ENCODE measurements around the gene SNAP91.

SNAP91 gene

GRCh38 chr6:83708970-83709747, at the start of gene SNAP91:
SNAP91 (minus strand) TSS chr6:83709101; CDS start chr6:83707927, 1,174 bp downstream.
- DNase-seq: no peak

GRCh38 chr6:83758533-83758932, 49.6 kb upstream of the SNAP91 start:
- no peaks in the 10 kb centered on the region for H3K4me1 ChIP-seq (ENCODE audit: insufficient read depth, low read length)
- no peak overlapping the region for H2AFZ ChIP-seq (ENCODE audit: low read depth, low read length)
- H3K27ac ChIP-seq (ENCODE audit: low read length): no peak overlapping the region
- TF ChIP-seq EZH2 (IDR thresholded peaks at IDR 0.05; ENCODE audit: borderline replicate concordance, low read depth, low read length, severe bottlenecking) (no peak), CTCF (IDR thresholded peaks at IDR 0.05; ENCODE audit: borderline replicate concordance, extremely low read depth, low read length, poor library complexity, severe bottlenecking) (no peak)
- ATAC-seq (ENCODE audit: insufficient read depth, low read depth): no peak
- H3K27me3 ChIP-seq (ENCODE audit: insufficient read depth, low read length, poor library complexity): no peaks in the 10 kb centered on the region
- no peak overlapping the region for H3K4me2 ChIP-seq (ENCODE audit: insufficient read depth, low read length)
- H3K4me3 ChIP-seq (ENCODE audit: low read depth in 1 of 2, low read length in 2 of 2): no peak overlapping the region
- no peaks in the 10 kb centered on the region for H3K79me2 ChIP-seq (ENCODE audit: insufficient read depth, low read length)
- H3K36me3 ChIP-seq (ENCODE audit: insufficient read depth, low read length): no peaks in the 10 kb centered on the region
- H4K20me1 ChIP-seq (ENCODE audit: insufficient read depth, low read length): no peaks in the 10 kb centered on the region
- DNase-seq: no peak
- peaks cover 10% of the 10 kb centered on the region for H3K9me3 ChIP-seq (ENCODE audit: insufficient read depth, low read length, severe bottlenecking)
- H3K9ac ChIP-seq (ENCODE audit: low read depth, low read length): no peak overlapping the region

More at GRCh38 chr6:83708970-83709747, at the start of gene SNAP91:
- Histone ChIP-seq H2AFZ (ENCODE audit: low read depth, low read length) (no peak within 1 kb of the TSS), H3K4me1 (ENCODE audit: insufficient read depth, low read length) (no peaks in the 10 kb centered on the region), H3K79me2 (ENCODE audit: insufficient read depth, low read length) (no peaks in the 10 kb centered on the region), H3K27ac (ENCODE audit: low read length) (no peak within 1 kb of the TSS), H3K4me3 (ENCODE audit: low read depth in 1 of 2, low read length in 2 of 2) (no peak within 1 kb of the TSS), H4K20me1 (ENCODE audit: insufficient read depth, low read length) (no peaks in the 10 kb centered on the region), H3K9me3 (ENCODE audit: insufficient read depth, low read length, severe bottlenecking) (no peaks in the 10 kb centered on the region), H3K4me2 (ENCODE audit: insufficient read depth, low read length) (no peak within 1 kb of the TSS), H3K36me3 (ENCODE audit: insufficient read depth, low read length) (no peaks in the 10 kb centered on the region), H3K9ac (ENCODE audit: low read depth, low read length) (no peak within 1 kb of the TSS), H3K27me3 (ENCODE audit: insufficient read depth, low read length, poor library complexity) (no peaks in the 10 kb centered on the region)
- TF ChIP-seq EZH2 (IDR thresholded peaks at IDR 0.05; ENCODE audit: borderline replicate concordance, low read depth, low read length, severe bottlenecking) (no peak), CTCF (IDR thresholded peaks at IDR 0.05; ENCODE audit: borderline replicate concordance, extremely low read depth, low read length, poor library complexity, severe bottlenecking) (no peak)
- no peak for ATAC-seq (ENCODE audit: insufficient read depth, low read depth)

- Histone ChIP-seq H3K27me3 (ENCODE audit: insufficient read depth, low read length, poor library complexity) (no peaks in the 10 kb centered on the region), H3K9me3 (ENCODE audit: insufficient read depth, low read length, severe bottlenecking) (peaks cover 10% of the 10 kb centered on the region), H4K20me1 (ENCODE audit: insufficient read depth, low read length) (no peaks in the 10 kb centered on the region), H3K9ac (ENCODE audit: low read depth, low read length) (no peak overlapping the region), H3K36me3 (ENCODE audit: insufficient read depth, low read length) (no peaks in the 10 kb centered on the region), H3K27ac (ENCODE audit: low read length) (no peak overlapping the region), H3K79me2 (ENCODE audit: insufficient read depth, low read length) (no peaks in the 10 kb centered on the region), H2AFZ (ENCODE audit: low read depth, low read length) (no peak overlapping the region), H3K4me3 (ENCODE audit: low read depth in 1 of 2, low read length in 2 of 2) (no peak overlapping the region), H3K4me2 (ENCODE audit: insufficient read depth, low read length) (no peak overlapping the region), H3K4me1 (ENCODE audit: insufficient read depth, low read length) (no peaks in the 10 kb centered on the region)
- ATAC-seq (ENCODE audit: insufficient read depth, low read depth) (no peak), DNase-seq (no peak)
- TF ChIP-seq EZH2 (IDR thresholded peaks at IDR 0.05; ENCODE audit: borderline replicate concordance, low read depth, low read length, severe bottlenecking): no peak
- TF ChIP-seq CTCF (IDR thresholded peaks at IDR 0.05; ENCODE audit: borderline replicate concordance, extremely low read depth, low read length, poor library complexity, severe bottlenecking): no peak
Measured at GRCh38 chr6:83757021-83757420, 48.1 kb upstream of the SNAP91 start.
